K562 (cell line): ENCODE measurements around the gene RGS6. TPM values are rescaled to one million over a fixed set of nuclear protein-coding genes. Genes with fewer than 3 reads are reported as not detected.
A peak's percentile ranks its signal among the peaks of the same experiment; 100 is the strongest.

Source experiments
- CBFA2T3 ChIP-seq: fragments of 450-650 bp; IDR thresholded peaks from 2 replicates; pipeline ENCODE4 v1.6.1; 2017
- CBX3 ChIP-seq, 2 experiments: IDR thresholded peaks; 1 replicate in 1 of 2; 2 replicates in 1 of 2; pipeline ENCODE4 v1.6.1; 2012; ENCODE audit warnings: inconsistent platforms in 2 of 2, low read length in 2 of 2, borderline replicate concordance in 1 of 2, control low read depth in 1 of 2
- CHD7 ChIP-seq: fragments of 200-600 bp; sonication (generic); IDR thresholded peaks from one replicate; pipeline ENCODE4 v1.6.1; 2012; ENCODE audit warnings: mild to moderate bottlenecking, low read depth, low read length, inconsistent platforms
- ETS1 ChIP-seq: conservative IDR thresholded peaks from 2 replicates; pipeline ENCODE4 v1.6.1; 2011; ENCODE audit warnings: low read depth, mild to moderate bottlenecking, low read length; ENCODE audit not compliant: control insufficient read depth
- FOXA3 ChIP-seq, 2 experiments: fragments of 450-650 bp in 1 of 2; sonication (generic) in 1 of 2; formaldehyde crosslinking; IDR thresholded peaks in 1 of 2; conservative IDR thresholded peaks in 1 of 2; 2 replicates each; pipeline versions ENCODE4 v1.4.0 to v1.8.0; 2020 to 2022; ENCODE audit warnings: mild to moderate bottlenecking in 2 of 2, missing genetic modification reagents in 1 of 2
- FOXP1 ChIP-seq: sonication (generic); formaldehyde crosslinking; IDR thresholded peaks from 2 replicates; pipeline ENCODE4 v1.8.0; 2022; ENCODE audit warnings: mild to moderate bottlenecking, missing genetic modification reagents
- MCM5 ChIP-seq: fragments of 450-650 bp; IDR thresholded peaks from 2 replicates; pipeline ENCODE4 v1.6.1; 2016; ENCODE audit warnings: low read depth
- RCOR1 ChIP-seq, 2 experiments: IDR thresholded peaks; 2 replicates each; pipeline ENCODE4 v1.6.1; 2012; ENCODE audit warnings: low read depth in 2 of 2, low read length in 2 of 2, borderline replicate concordance in 1 of 2, improper control_type of control experiment in 1 of 2
- SMARCE1 ChIP-seq: fragments of 450-650 bp; IDR thresholded peaks from 2 replicates; pipeline ENCODE4 v1.7.1; 2016; ENCODE audit warnings: mild to moderate bottlenecking
- TAL1 ChIP-seq: fragments of 450-650 bp; IDR thresholded peaks from 2 replicates; pipeline ENCODE4 v1.6.1; 2016; ENCODE audit warnings: mild to moderate bottlenecking
- TEAD1 ChIP-seq, 2 experiments: fragments of 450-650 bp in 1 of 2; sonication (generic) in 1 of 2; formaldehyde crosslinking; IDR thresholded peaks; 2 replicates each; pipeline versions ENCODE4 v1.4.0 to v1.8.0; 2020 to 2022; ENCODE audit warnings: mild to moderate bottlenecking in 2 of 2, missing genetic modification reagents in 1 of 2
- TSC22D4 ChIP-seq: fragments of 450-650 bp; IDR thresholded peaks from 2 replicates; pipeline ENCODE4 v1.6.1; 2016; ENCODE audit warnings: missing genetic modification characterization, missing biosample characterization, control low read depth
- ZNF175 ChIP-seq: fragments of 200-800 bp; sonication (Bioruptor generic); IDR thresholded peaks from 2 replicates; pipeline ENCODE4 v1.6.1; 2016; ENCODE audit warnings: low read depth, mild to moderate bottlenecking, missing genetic modification characterization, missing compliant biosample characterization
- polyA plus RNA-seq, 8 experiments: library from polyadenylated mRNA; depleted of rRNA in 4 of 8; stranded (reverse) in 5 of 8; unstranded in 3 of 8; fragments of >200 nt; fragmentation: Nextera tagmentation in 2 of 8; fragmentation: Illumina TruSeq in 1 of 8; extraction: Ambion mirVana in 2 of 8; extraction: Trizol in 1 of 8; gene quantifications; 2 replicates each; pipeline versions ENCODE4 v1.2.1 to v1.2.3, GENCODE V29; 2011 to 2014; ENCODE audit warnings: inconsistent platforms in 1 of 8, missing spikeins in 1 of 8
- total RNA-seq, 7 experiments: library from RNA; depleted of rRNA in 6 of 7; stranded (reverse); fragments of >200 nt in 6 of 7; fragmentation: Illumina TruSeq in 2 of 7; extraction: Trizol in 2 of 7; gene quantifications; 2 replicates each; pipeline versions ENCODE4 v1.2.1 to v1.2.3, GENCODE V29; 2011 to 2021; ENCODE audit warnings: low replicate concordance in 1 of 7

RGS6 gene
- total and polyA plus RNA-seq, 9 of the 15 experiments (the other 6 are each of a cell fraction or from before 2014, with no cell fraction given) = not detected

GRCh38 chr14:71960494-71961353, 28.5 kb downstream of the RGS6 start (continued):
- no peak for TF ChIP-seq CHD7
- TF ChIP-seq TEAD1 (CRISPR knock-in tag; IDR thresholded peaks at IDR 0.05) = no peak
- TF ChIP-seq CBFA2T3 = 0 out of 2 replicates have a peak, but pooled peaks have one; percentile 4
- TF ChIP-seq TSC22D4 = no peak
- TF ChIP-seq TAL1 = no peak
- no peak for TF ChIP-seq ZNF175
- TF ChIP-seq CBX3 (IDR thresholded peaks at IDR 0.05; ENCODE audit: borderline replicate concordance in 1 of 2, low read length in 2 of 2) = no peak
- no peak for TF ChIP-seq FOXA3 (CRISPR knock-in tag; conservative IDR thresholded peaks at IDR 0.05 in 1 of 2, IDR thresholded peaks at IDR 0.05 in 1 of 2)
- TF ChIP-seq FOXP1 (CRISPR knock-in tag) = no peak
- TF ChIP-seq SMARCE1 = peak; percentile 22; the same call in 1 of the 2 replicates
- TF ChIP-seq MCM5 = no peak
- 0 out of 4 replicates have a peak, but pooled peaks of 1 of the 2 experiments have one; percentile 7 for TF ChIP-seq RCOR1 (IDR thresholded peaks at IDR 0.05; ENCODE audit: borderline replicate concordance in 1 of 2, low read depth in 2 of 2, low read length in 2 of 2)
- TF ChIP-seq ETS1 = no peak
